GM12878 (cell line): ENCODE data around the gene ENDOV. TPM values are rescaled to one million over a fixed set of nuclear protein-coding genes. Genes with fewer than 3 reads are reported as not detected.

Experiments used
- ATAC-seq: fragments of 200-7000 bp; cut with Tn5 transposase; 3 replicates; pipeline ENCODE4 v1.9.1; 2020; ENCODE audit warnings: mild to moderate bottlenecking, moderate library complexity
- BruUV-seq: library from RNA; stranded (reverse); fragments of 400-500 nt; replicated peaks from 2 replicates; lab custom pipeline; 2021; lab: Mats Ljungman, UMichigan
- CTCF ChIA-PET: fragments of 300-600 bp; sonication (Branson Sonifier 250); formaldehyde crosslinking; extraction: SDS; loops from one replicate; lab custom pipeline; 2021; ENCODE audit warnings: inconsistent platforms; lab: Yijun Ruan, JAX
- POLR2A ChIA-PET: fragments of 350-600 bp; formaldehyde crosslinking; extraction: SDS; loops from one replicate; lab custom pipeline; 2021; ENCODE audit warnings: inconsistent platforms; lab: Charles Lee
- RAD21 ChIA-PET: fragments of 300-600 bp; sonication (Branson Sonifier 250); formaldehyde crosslinking; loops from one replicate; lab custom pipeline; 2023; ENCODE audit warnings: antibody characterized with exemption; ENCODE audit not compliant: unreplicated experiment; lab: Charles Lee
- SMC1A ChIA-PET: fragments of 300-600 bp; sonication (Branson Sonifier 250); formaldehyde crosslinking; loops from one replicate; lab custom pipeline; 2023; ENCODE audit not compliant: unreplicated experiment, uncharacterized antibody; lab: Charles Lee
- DNase-seq: peaks from one replicate; pipeline ENCODE4 v3.0.0-alpha.2; 2011; ENCODE audit warnings: low read depth, low spot score
- FAIRE-seq: peaks from 3 replicates; lab custom pipeline; 2011; peaks lifted over from hg19 to GRCh38; lab: Jason Lieb, UNC
- H2AFZ ChIP-seq: 2 replicates; pipeline ENCODE4 v1.6.0; 2011; ENCODE audit warnings: low read depth, low read length, control low read depth; ENCODE audit not compliant: control insufficient read depth
- H3K27ac ChIP-seq: 2 replicates; pipeline ENCODE4 v1.5.1; 2011; ENCODE audit warnings: control low read depth; ENCODE audit not compliant: control insufficient read depth, insufficient read depth
- H3K27me3 ChIP-seq, 2 experiments: replicated peaks in 1 of 2; 2 replicates each; pipeline versions ENCODE4 v1.6.0 to v1.6.1; 2011; ENCODE audit warnings: low read length in 1 of 2; ENCODE audit not compliant: control insufficient read depth in 2 of 2, insufficient read depth in 2 of 2
- H3K36me3 ChIP-seq, 2 experiments: 2 replicates each; pipeline ENCODE4 v1.5.1; 2011; ENCODE audit warnings: low read length in 1 of 2; ENCODE audit not compliant: control insufficient read depth in 2 of 2, insufficient read depth in 2 of 2
- H3K4me1 ChIP-seq: 2 replicates; pipeline ENCODE4 v1.6.1; 2011; ENCODE audit warnings: mild to moderate bottlenecking, low read length, moderate library complexity, mixed read lengths; ENCODE audit not compliant: control insufficient read depth, insufficient read depth
- H3K4me2 ChIP-seq: 2 replicates; pipeline ENCODE4 v1.6.0; 2011; ENCODE audit warnings: control low read depth; ENCODE audit not compliant: control insufficient read depth, insufficient read depth
- H3K4me3 ChIP-seq: fragments of 200-600 bp; sonication (generic); 2 replicates; pipeline ENCODE4 v1.5.1; 2016
- H3K79me2 ChIP-seq: 2 replicates; pipeline ENCODE4 v1.6.0; 2011; ENCODE audit warnings: low read length; ENCODE audit not compliant: control insufficient read depth, insufficient read depth
- H3K9ac ChIP-seq: 2 replicates; pipeline ENCODE4 v1.8.0; 2011; ENCODE audit warnings: low read length, control low read depth, mixed read lengths; ENCODE audit not compliant: control insufficient read depth, insufficient read depth
- H3K9me3 ChIP-seq: replicated peaks from 3 replicates; pipeline ENCODE4 v1.5.1; 2011; ENCODE audit warnings: mild to moderate bottlenecking, low read length; ENCODE audit not compliant: control insufficient read depth, insufficient read depth
- H4K20me1 ChIP-seq: 2 replicates; pipeline ENCODE4 v1.6.0; 2011; ENCODE audit not compliant: control insufficient read depth, insufficient read depth
- ASH2L ChIP-seq: fragments of 300-600, 200-600 bp; sonication (generic); IDR thresholded peaks from 2 replicates; pipeline ENCODE4 v1.6.1; 2017; ENCODE audit warnings: low read depth, mild to moderate bottlenecking, borderline replicate concordance
- BCL3 ChIP-seq: IDR thresholded peaks from 2 replicates; pipeline ENCODE4 v1.6.1; 2011; ENCODE audit warnings: borderline replicate concordance, low read depth, mild to moderate bottlenecking, moderate library complexity, low read length; ENCODE audit not compliant: insufficient read depth, poor library complexity, severe bottlenecking
- CREB1 ChIP-seq: IDR thresholded peaks from 2 replicates; pipeline ENCODE4 v1.6.1; 2012; ENCODE audit warnings: low read depth, mild to moderate bottlenecking, inconsistent platforms
- CTCF ChIP-seq, 3 experiments: IDR thresholded peaks in 2 of 3; conservative IDR thresholded peaks in 1 of 3; 2 replicates each; pipeline ENCODE4 v1.5.1; 2011; ENCODE audit warnings: low read depth in 3 of 3, low read length in 3 of 3, mild to moderate bottlenecking in 3 of 3, control low read depth in 2 of 3, moderate library complexity in 2 of 3, inconsistent platforms in 1 of 3, mixed read lengths in 1 of 3; ENCODE audit not compliant: control insufficient read depth in 2 of 3, insufficient read depth in 1 of 3; ENCODE audit errors: extremely low read depth in 1 of 3
- PBX3 ChIP-seq: IDR thresholded peaks from 2 replicates; pipeline ENCODE4 v1.6.1; 2011; ENCODE audit warnings: mild to moderate bottlenecking, low read depth, low read length, moderate library complexity; ENCODE audit not compliant: insufficient replicate concordance
- SP1 ChIP-seq: IDR thresholded peaks from one replicate; pipeline ENCODE4 v1.6.1; 2011; ENCODE audit warnings: low read depth, low read length
- SPI1 ChIP-seq: IDR thresholded peaks from 2 replicates; pipeline ENCODE4 v1.6.1; 2011; ENCODE audit warnings: low read depth, mild to moderate bottlenecking, low read length, moderate library complexity, borderline replicate concordance; ENCODE audit not compliant: insufficient read depth
- YBX1 ChIP-seq: fragments of 450-650 bp; IDR thresholded peaks from 2 replicates; pipeline ENCODE4 v1.6.1; 2016; ENCODE audit warnings: antibody characterized with exemption
- ZBTB40 ChIP-seq: fragments of 450-650 bp; IDR thresholded peaks from 2 replicates; pipeline ENCODE4 v1.6.1; 2016; ENCODE audit warnings: mild to moderate bottlenecking, moderate library complexity, borderline replicate concordance
- ZNF207 ChIP-seq: fragments of 450-650 bp; IDR thresholded peaks from 2 replicates; pipeline ENCODE4 v1.6.1; 2014; ENCODE audit warnings: antibody characterized with exemption, mild to moderate bottlenecking, borderline replicate concordance
- ZNF274 ChIP-seq: IDR thresholded peaks from one replicate; pipeline ENCODE4 v1.8.0; 2011; ENCODE audit not compliant: insufficient read length, insufficient read depth
- WGBS: methylation state at CpG from one replicate; pipeline ENCODE4 v1.1.6; 2016; ENCODE audit warnings: low lambda C conversion rate; ENCODE audit not compliant: insufficient replicate concordance, insufficient coverage; ENCODE audit errors: missing lambda C conversion rate; 5-methylcytosine and 5-hydroxymethylcytosine counted together
- in situ Hi-C: fragments of 300-500 bp; cut with MboI; formaldehyde crosslinking; loops from 9 replicates; pipeline ENCODE4 v1.14.3; 2018; ENCODE audit warnings: mixed read lengths
- intact Hi-C: fragments of 100-400 bp; cut with micrococcal nuclease; formaldehyde crosslinking; loops from one replicate; pipeline ENCODE4 v1.14.2; 2022; ENCODE audit not compliant: unreplicated experiment
- polyA plus RNA-seq, 11 experiments: library from polyadenylated mRNA; depleted of rRNA in 4 of 11; unstranded in 6 of 11; stranded (reverse) in 5 of 11; fragments of >200 nt; fragmentation: Nextera tagmentation in 4 of 11; fragmentation: Illumina TruSeq in 1 of 11; extraction: Ambion mirVana in 4 of 11; extraction: Trizol in 1 of 11; gene quantifications; 1 replicate in 1 of 11; 2 replicates in 10 of 11; pipeline versions ENCODE4 v1.2.1 to v1.2.3, GENCODE V29; 2011 to 2016; ENCODE audit warnings: inconsistent platforms in 2 of 11, missing spikeins in 2 of 11, low read depth in 1 of 11
- total RNA-seq, 4 experiments: library from RNA; depleted of rRNA in 3 of 4; stranded (reverse); fragments of >200 nt in 3 of 4; fragmentation: Illumina TruSeq in 1 of 4; extraction: Trizol in 1 of 4; gene quantifications; 2 replicates each; pipeline versions ENCODE4 v1.2.1 to v1.2.3, GENCODE V29; 2013 to 2021

Gene ENDOV
- total and polyA plus RNA-seq, 10 of the 15 experiments (the other 5 are each of a cell fraction or from before 2014, with no cell fraction given), result 0.63 to 11.9 (median 8.1) TPM

- TF ChIP-seq CREB1 (no peak), ZNF274 (no peak), ZBTB40 (no peak), ZNF207 (no peak), ASH2L (no peak), YBX1 (no peak), SPI1 (no peak)
These were observed 1.0 kb upstream of the ENDOV start (continued) for GRCh38 chr17:80413771-80414507.

- TF ChIP-seq PBX3 (no peak), ZNF207 (no peak), BCL3 (peak; percentile 6), CTCF (IDR thresholded peaks at IDR 0.05 in 2 of 3, conservative IDR thresholded peaks at IDR 0.05 in 1 of 3; ENCODE audit: control insufficient read depth in 2 of 3, extremely low read depth in 1 of 3, insufficient read depth in 1 of 3, low read depth in 3 of 3, low read length in 3 of 3) (peak in 2 of 3 experiments; percentile 5 to 18; a peak in 2 of 6 replicates), SP1 (no peak)
- Histone ChIP-seq H3K9ac (peak overlapping the region; percentile 81; the same call in 1 of the 2 replicates), H3K27me3 (no peaks in the 10 kb centered on the region), H3K27ac (no peak overlapping the region), H3K4me1 (no peaks in the 10 kb centered on the region), H3K9me3 (no peaks in the 10 kb centered on the region), H3K4me2 (peak overlapping the region; percentile 99), H3K36me3 (no peaks in the 10 kb centered on the region; a peak in 1 of 4 replicates), H2AFZ (peak overlapping the region; percentile 98), H3K4me3 (peak overlapping the region; percentile 93), H4K20me1 (no peaks in the 10 kb centered on the region), H3K79me2 (peaks cover 5% of the 10 kb centered on the region)
- ChIA-PET SMC1A (interaction anchor here (0.9 kb wide), 1 partner anchor 217 kb away, joined by 3 read pairs; no protein-coding TSS in a partner anchor), POLR2A (no interaction called here), RAD21 (interaction anchor here (1.1 kb wide), 2 partner anchors 11 to 219 kb away, joined by 3 read pairs; no protein-coding TSS in a partner anchor), CTCF (interaction anchor here (1.2 kb wide), 1 partner anchor 219 kb away, joined by 3 read pairs; no protein-coding TSS in a partner anchor)
- intact Hi-C loops (no loop called here), in situ Hi-C loops (no loop called here)
- FAIRE-seq, result no peak
- WGBS, result 27% methylated on average over 14 of the region's 15 CpGs
- DNase-seq, result no peak
- no TSS peak for BruUV-seq
- ATAC-seq, result peak; percentile 16
These were observed 512 bp upstream of the ENDOV start for GRCh38 chr17:80414508-80414802.
